Activated CD4-positive, CD25-positive, alpha-beta regulatory T cell treated with anti-CD3 and anti-CD28 coated beads, Interleukin-2, amount 50 U/mL, for 24 hours (primary cell): Measurements from ENCODE around the gene C9orf152.

Experiments
- ATAC-seq, 2 donors: fragments of 150-1000 bp; cut with Tn5 transposase; one replicate each; pipeline ENCODE4 v1.10.0; 2021; ENCODE audit warnings: mild to moderate bottlenecking in 1 of 2, moderate library complexity in 1 of 2

Gene C9orf152

GRCh38 chr9:110179734-110180133 lies 28.2 kb downstream of the C9orf152 start:
- peak in 1 of 2 donors; percentile 24 for ATAC-seq

GRCh38 chr9:110178281-110178680 lies 29.7 kb downstream of the C9orf152 start:
- no peak for ATAC-seq

- ATAC-seq, result no peak
Measured at GRCh38 chr9:110175275-110175968, 32.5 kb downstream of the C9orf152 start.

- ATAC-seq, result no peak
Measured at GRCh38 chr9:110173322-110173642, 34.7 kb downstream of the C9orf152 start.

GRCh38 chr9:110170357-110171257 lies 37.4 kb downstream of the C9orf152 start:
- no peak for ATAC-seq

GRCh38 chr9:110168486-110168885 lies 39.5 kb downstream of the C9orf152 start:
- no peak for ATAC-seq

GRCh38 chr9:110161940-110162339 lies 46.0 kb downstream of the C9orf152 start:
- ATAC-seq, result peak; percentile 41 to 44

GRCh38 chr9:110160685-110161084 lies 47.3 kb downstream of the C9orf152 start:
- no peak for ATAC-seq

- ATAC-seq, result no peak
Measured at GRCh38 chr9:110160123-110160522, 47.8 kb downstream of the C9orf152 start.

- peak in 1 of 2 donors; percentile 48 for ATAC-seq
Measured at GRCh38 chr9:110157823-110158664, 49.9 kb downstream of the C9orf152 start.

GRCh38 chr9:110156902-110157301 lies 51.1 kb downstream of the C9orf152 start:
- peak; percentile 52 to 65 for ATAC-seq

- ATAC-seq, result no peak
Measured at GRCh38 chr9:110156416-110156815, 51.5 kb downstream of the C9orf152 start.

GRCh38 chr9:110155751-110156150 lies 52.2 kb downstream of the C9orf152 start:
- ATAC-seq, result no peak

GRCh38 chr9:110153431-110153830 lies 54.5 kb downstream of the C9orf152 start:
- ATAC-seq, result no peak

- ATAC-seq, result no peak
Measured at GRCh38 chr9:110152704-110153374, 55.1 kb downstream of the C9orf152 start.
